H1 (cell line): Measurements from ENCODE around the gene WASHC4.

Source experiments
- ASH2L ChIP-seq: fragments of 200-600, 300-600 bp; sonication (generic); IDR thresholded peaks from one replicate; pipeline ENCODE4 v1.7.1; 2017; ENCODE audit warnings: low read length
- CTCF ChIP-seq, 3 experiments: IDR thresholded peaks; 1 replicate in 2 of 3; 2 replicates in 1 of 3; pipeline versions ENCODE4 v1.5.1 to v1.6.1; 2011; ENCODE audit warnings: low read length in 3 of 3, mild to moderate bottlenecking in 3 of 3, inconsistent platforms in 2 of 3, low read depth in 1 of 3, moderate library complexity in 1 of 3; ENCODE audit not compliant: insufficient read depth in 1 of 3; ENCODE audit errors: control extremely low read depth in 1 of 3
- GABPA ChIP-seq: IDR thresholded peaks from 2 replicates; pipeline ENCODE4 v1.6.1; 2011; ENCODE audit warnings: mild to moderate bottlenecking, low read length, moderate library complexity, borderline replicate concordance; ENCODE audit not compliant: insufficient read depth
- HDAC6 ChIP-seq: IDR thresholded peaks from one replicate; pipeline ENCODE4 v1.7.1; 2012; ENCODE audit warnings: low read depth, mild to moderate bottlenecking, inconsistent platforms, low read length, moderate library complexity
- MAFK ChIP-seq: IDR thresholded peaks from 2 replicates; pipeline ENCODE4 v1.6.1; 2012; ENCODE audit warnings: low read depth, mild to moderate bottlenecking, improper control_type of control experiment, low read length
- POLR2A ChIP-seq, 2 experiments: IDR thresholded peaks; 1 replicate in 1 of 2; 2 replicates in 1 of 2; pipeline ENCODE4 v1.6.1; 2011; ENCODE audit warnings: low read depth in 2 of 2, low read length in 2 of 2, mild to moderate bottlenecking in 2 of 2; ENCODE audit errors: control extremely low read depth in 1 of 2
- POLR2AphosphoS5 ChIP-seq: IDR thresholded peaks from 2 replicates; pipeline ENCODE4 v1.6.1; 2011; ENCODE audit warnings: low read depth, low read length
- RXRA ChIP-seq: IDR thresholded peaks from 2 replicates; pipeline ENCODE4 v1.6.1; 2011; ENCODE audit warnings: low read depth, mild to moderate bottlenecking, low read length, moderate library complexity; ENCODE audit not compliant: insufficient read depth
- TAF7 ChIP-seq: optimal IDR thresholded peaks from 2 replicates; pipeline ENCODE3; 2011; ENCODE audit warnings: low read depth, mild to moderate bottlenecking, inconsistent platforms, low read length, moderate library complexity, borderline replicate concordance
- ZNF274 ChIP-seq: IDR thresholded peaks from 2 replicates; pipeline ENCODE4 v1.7.0; 2012; ENCODE audit warnings: low read length, borderline replicate concordance; ENCODE audit errors: extremely low read depth

GRCh38 chr12:105166736-105167135 lies 59.2 kb downstream of the WASHC4 start:
- TF ChIP-seq POLR2AphosphoS5 = no peak
- TF ChIP-seq CTCF (IDR thresholded peaks at IDR 0.05; ENCODE audit: control extremely low read depth in 1 of 3, insufficient read depth in 1 of 3, low read depth in 1 of 3, low read length in 3 of 3) = no peak
- TF ChIP-seq MAFK = no peak
- no peak for TF ChIP-seq HDAC6
- no peak for TF ChIP-seq ASH2L
- no peak for TF ChIP-seq ZNF274
- no peak for TF ChIP-seq POLR2A (IDR thresholded peaks at IDR 0.05; ENCODE audit: control extremely low read depth in 1 of 2, low read depth in 2 of 2, low read length in 2 of 2)
- TF ChIP-seq GABPA = no peak
- no peak for TF ChIP-seq TAF7
- TF ChIP-seq RXRA = no peak
